Tibial nerve (tissue), 4 donors: ENCODE data around the gene ISG20L2.

Source experiments
- CTCF ChIP-seq, 5 experiments: fragments of 200-600 bp in 3 of 5; fragments of 450-650 bp in 2 of 5; sonication (generic) in 3 of 5; IDR thresholded peaks; one replicate each; pipeline ENCODE4 v1.5.1; 2016 to 2019; ENCODE audit warnings: antibody characterized with exemption in 5 of 5, mild to moderate bottlenecking in 3 of 5, moderate library complexity in 2 of 5
- EP300 ChIP-seq, 2 donors: sonication (generic); formaldehyde crosslinking; IDR thresholded peaks; one replicate each; pipeline ENCODE4 v1.6.1; 2017; ENCODE audit warnings: antibody characterized with exemption in 2 of 2, mild to moderate bottlenecking in 1 of 2
- POLR2A ChIP-seq, 2 donors: fragments of 450-650 bp; IDR thresholded peaks; one replicate each; pipeline ENCODE4 v1.6.1; 2017; ENCODE audit warnings: antibody characterized with exemption in 2 of 2, mild to moderate bottlenecking in 2 of 2, moderate library complexity in 2 of 2

- TF ChIP-seq POLR2A (IDR thresholded peaks at IDR 0.05), result no peak
- no peak for TF ChIP-seq CTCF (IDR thresholded peaks at IDR 0.05)
- no peak for TF ChIP-seq EP300 (IDR thresholded peaks at IDR 0.05)
Measured at GRCh38 chr1:156745881-156746280, 17.3 kb upstream of the ISG20L2 start.
